Natural killer cell treated with Interleukin-12 subunit alpha and Interleukin-12 subunit beta and Interleukin-15 and Interleukin-18, amount 100 ng/mL, for 72 hours (primary cell): ENCODE results near the gene ZNF888. TPM values are rescaled to one million over a fixed set of nuclear protein-coding genes. Genes with fewer than 3 reads are reported as not detected.
A peak's percentile ranks its signal among the peaks of the same experiment; 100 is the strongest.
"Not testable (repeated sequence)": the region's sequence is repeated elsewhere in the genome, so short reads cannot be mapped to it uniquely, and the experiment has no call there.

Source experiments
- ATAC-seq, 2 donors: fragments of 150-1000 bp; cut with Tn5 transposase in 1 of 2; sonication (Bioruptor Pico), chemical (Tn5 transposase) in 1 of 2; 2 replicates each; pipeline ENCODE4 v1.10.0; 2021
- DNase-seq: peaks from one replicate; pipeline ENCODE4 v3.0.0; 2022; ENCODE audit warnings: low spot score
- H3K27ac Mint-ChIP-seq, 2 donors: 1 replicate in 1 of 2; 2 replicates in 1 of 2; pipeline ENCODE4 v1.8.0; 2022; ENCODE audit warnings: mixed read lengths in 2 of 2, mild to moderate bottlenecking in 1 of 2, moderate library complexity in 1 of 2
- H3K27me3 Mint-ChIP-seq, 2 donors: 1 replicate in 1 of 2; 2 replicates in 1 of 2; pipeline ENCODE4 v1.8.0; 2022; ENCODE audit warnings: mixed read lengths in 2 of 2
- H3K36me3 Mint-ChIP-seq: one replicate; pipeline ENCODE4 v1.8.0; 2022; ENCODE audit warnings: mixed read lengths
- H3K4me1 Mint-ChIP-seq, 2 donors: 1 replicate in 1 of 2; 2 replicates in 1 of 2; pipeline ENCODE4 v1.8.0; 2022; ENCODE audit warnings: low read depth in 2 of 2, mixed read lengths in 2 of 2, mild to moderate bottlenecking in 1 of 2
- H3K4me3 Mint-ChIP-seq: one replicate; pipeline ENCODE4 v1.8.0; 2022; ENCODE audit warnings: mixed read lengths
- H3K9me3 Mint-ChIP-seq: 2 replicates; pipeline ENCODE4 v1.8.0; 2022; ENCODE audit warnings: mixed read lengths
- total RNA-seq, 2 donors: library from RNA; stranded (reverse); gene quantifications; one replicate each; pipeline ENCODE4 v1.2.3, GENCODE V29; 2022

Gene ZNF888
- total RNA-seq, 2 donors from 2014 or later = 5.3 to 6.5 TPM

- ATAC-seq, H3K27ac Mint-ChIP-seq, H3K27me3 Mint-ChIP-seq, H3K36me3 Mint-ChIP-seq, H3K4me3 Mint-ChIP-seq, DNase-seq, H3K9me3 Mint-ChIP-seq: not testable (repeated sequence)
- H3K4me1 Mint-ChIP-seq = peaks cover 23 to 30% of the 10 kb centered on the region in 2 donors
Measured at GRCh38 chr19:52924641-52925040, 1.4 kb upstream of the ZNF888 start.

GRCh38 chr19:52923778-52924593 is 758 bp upstream of the ZNF888 start:
- Mint-ChIP-seq H3K4me3 (peak overlapping the region; percentile 85), H3K27me3 (no peaks in the 10 kb centered on the region), H3K4me1 (peaks cover 23 to 30% of the 10 kb centered on the region in 2 donors), H3K27ac (peak overlapping the region; percentile 77 to 89), H3K9me3 (no peaks in the 10 kb centered on the region), H3K36me3 (peaks cover 10% of the 10 kb centered on the region)
- ATAC-seq (no peak), DNase-seq (no peak)

- DNase-seq = no peak
- peaks cover 15 to 16% of the 10 kb centered on the region in 2 donors for H3K4me1 Mint-ChIP-seq
- H3K36me3 Mint-ChIP-seq = peaks cover 19% of the 10 kb centered on the region
- H3K4me3 Mint-ChIP-seq = no peak overlapping the region
- no peaks in the 10 kb centered on the region for H3K27me3 Mint-ChIP-seq
- no peaks in the 10 kb centered on the region for H3K9me3 Mint-ChIP-seq
- H3K27ac Mint-ChIP-seq = no peak overlapping the region
- no peak for ATAC-seq
Measured at GRCh38 chr19:52917531-52917930, 5.7 kb downstream of the ZNF888 start.

GRCh38 chr19:52910648-52911047 is 12.6 kb downstream of the ZNF888 start:
- DNase-seq (no peak), ATAC-seq (no peak)
- H3K27me3 Mint-ChIP-seq = no peaks in the 10 kb centered on the region
- no peak overlapping the region for H3K27ac Mint-ChIP-seq
- no peaks in the 10 kb centered on the region for H3K4me1 Mint-ChIP-seq
- peaks cover 36% of the 10 kb centered on the region for H3K36me3 Mint-ChIP-seq
- peaks cover 16% of the 10 kb centered on the region for H3K9me3 Mint-ChIP-seq
- H3K4me3 Mint-ChIP-seq = no peak overlapping the region

- H3K4me3 Mint-ChIP-seq, DNase-seq, H3K27me3 Mint-ChIP-seq, H3K27ac Mint-ChIP-seq, ATAC-seq, H3K4me1 Mint-ChIP-seq: not testable (repeated sequence)
- Mint-ChIP-seq H3K36me3 (peaks cover 31% of the 10 kb centered on the region), H3K9me3 (peaks cover 16% of the 10 kb centered on the region)
Measured at GRCh38 chr19:52904052-52904780, 19.0 kb downstream of the ZNF888 start.

GRCh38 chr19:52901842-52902241 is 21.4 kb downstream of the ZNF888 start:
- Mint-ChIP-seq H3K27ac (no peak overlapping the region), H3K4me1 (peaks cover 0 to 10% of the 10 kb centered on the region in 2 donors), H3K36me3 (peaks cover 17% of the 10 kb centered on the region), H3K27me3 (no peaks in the 10 kb centered on the region), H3K4me3 (no peak overlapping the region), H3K9me3 (peaks cover 11% of the 10 kb centered on the region)
- ATAC-seq = no peak
- no peak for DNase-seq

- peaks cover 0 to 17% of the 10 kb centered on the region in 2 donors for H3K4me1 Mint-ChIP-seq
- H3K9me3 Mint-ChIP-seq, H3K36me3 Mint-ChIP-seq, H3K27me3 Mint-ChIP-seq, DNase-seq, H3K4me3 Mint-ChIP-seq, ATAC-seq: not testable (repeated sequence)
- H3K27ac Mint-ChIP-seq = peak overlapping the region in 1 of 2 donors; percentile 79
Measured at GRCh38 chr19:52898596-52898995, 24.6 kb downstream of the ZNF888 start.

- Mint-ChIP-seq H3K4me3 (no peak overlapping the region), H3K36me3 (peaks cover 5% of the 10 kb centered on the region), H3K27ac (peak overlapping the region; percentile 75 to 79), H3K9me3 (no peaks in the 10 kb centered on the region), H3K27me3 (no peaks in the 10 kb centered on the region), H3K4me1 (peaks cover 0 to 17% of the 10 kb centered on the region in 2 donors)
- ATAC-seq = no peak
- no peak for DNase-seq
Measured at GRCh38 chr19:52898101-52898500, 25.1 kb downstream of the ZNF888 start.

GRCh38 chr19:52897138-52897935 is 25.9 kb downstream of the ZNF888 start, which contains the start of gene ZNF320:
TSS of gene ZNF320 (minus strand) at chr19:52897635. CDS start at chr19:52890255, 7,380 bp downstream.
- H3K36me3 Mint-ChIP-seq = peaks cover 5% of the 10 kb centered on the region
- no peaks in the 10 kb centered on the region for H3K27me3 Mint-ChIP-seq
- peaks cover 0 to 23% of the 10 kb centered on the region in 2 donors for H3K4me1 Mint-ChIP-seq

GRCh38 chr19:52896431-52897137 is 26.6 kb downstream of the ZNF888 start:
- H3K27me3 Mint-ChIP-seq = no peaks in the 10 kb centered on the region
- H3K4me1 Mint-ChIP-seq = peaks cover 0 to 23% of the 10 kb centered on the region in 2 donors
- H3K27ac Mint-ChIP-seq = peak overlapping the region; percentile 75 to 79
- ATAC-seq (no peak), DNase-seq (no peak)
- H3K9me3 Mint-ChIP-seq = no peaks in the 10 kb centered on the region
- H3K36me3 Mint-ChIP-seq = peaks cover 5% of the 10 kb centered on the region
- peak overlapping the region; percentile 87 for H3K4me3 Mint-ChIP-seq

More at GRCh38 chr19:52897138-52897935, 25.9 kb downstream of the ZNF888 start, which contains the start of gene ZNF320:
- Mint-ChIP-seq H3K9me3 (no peaks in the 10 kb centered on the region), H3K4me3 (peak within 1 kb of the TSS; percentile 87), H3K27ac (peak within 1 kb of the TSS; percentile 75 to 79)
- ATAC-seq = peak; percentile 100
- DNase-seq = peak; percentile 96

- H3K9me3 Mint-ChIP-seq = no peaks in the 10 kb centered on the region
- H3K27ac Mint-ChIP-seq = peak overlapping the region in 1 of 2 donors; percentile 34
- peaks cover 31% of the 10 kb centered on the region for H3K36me3 Mint-ChIP-seq
Measured at GRCh38 chr19:52891336-52891735, 31.9 kb downstream of the ZNF888 start.

GRCh38 chr19:52889931-52890330 is 33.3 kb downstream of the ZNF888 start:
- DNase-seq (no peak), ATAC-seq (no peak)
- H3K4me1 Mint-ChIP-seq = peaks cover 0 to 9% of the 10 kb centered on the region in 2 donors
- H3K36me3 Mint-ChIP-seq = peaks cover 35% of the 10 kb centered on the region
- no peak overlapping the region for H3K4me3 Mint-ChIP-seq
- no peak overlapping the region for H3K27ac Mint-ChIP-seq
- H3K27me3 Mint-ChIP-seq = no peaks in the 10 kb centered on the region
- H3K9me3 Mint-ChIP-seq = no peaks in the 10 kb centered on the region

More at GRCh38 chr19:52891336-52891735, 31.9 kb downstream of the ZNF888 start:
- H3K4me1 Mint-ChIP-seq = peaks cover 0 to 9% of the 10 kb centered on the region in 2 donors
- H3K27me3 Mint-ChIP-seq = no peaks in the 10 kb centered on the region
- ATAC-seq = no peak
- H3K4me3 Mint-ChIP-seq = no peak overlapping the region
- no peak for DNase-seq

GRCh38 chr19:52889076-52889475 is 34.2 kb downstream of the ZNF888 start:
- Mint-ChIP-seq H3K4me1 (peaks cover 0 to 6% of the 10 kb centered on the region in 2 donors), H3K27ac (no peak overlapping the region), H3K9me3 (no peaks in the 10 kb centered on the region), H3K27me3 (no peaks in the 10 kb centered on the region), H3K36me3 (peaks cover 43% of the 10 kb centered on the region), H3K4me3 (no peak overlapping the region)
- DNase-seq (no peak), ATAC-seq (no peak)
